ENCODE measurements around the gene FOXM1. TPM values are rescaled to one million over a fixed set of nuclear protein-coding genes. Genes with fewer than 3 reads are reported as not detected.

Gene FOXM1, protein sequence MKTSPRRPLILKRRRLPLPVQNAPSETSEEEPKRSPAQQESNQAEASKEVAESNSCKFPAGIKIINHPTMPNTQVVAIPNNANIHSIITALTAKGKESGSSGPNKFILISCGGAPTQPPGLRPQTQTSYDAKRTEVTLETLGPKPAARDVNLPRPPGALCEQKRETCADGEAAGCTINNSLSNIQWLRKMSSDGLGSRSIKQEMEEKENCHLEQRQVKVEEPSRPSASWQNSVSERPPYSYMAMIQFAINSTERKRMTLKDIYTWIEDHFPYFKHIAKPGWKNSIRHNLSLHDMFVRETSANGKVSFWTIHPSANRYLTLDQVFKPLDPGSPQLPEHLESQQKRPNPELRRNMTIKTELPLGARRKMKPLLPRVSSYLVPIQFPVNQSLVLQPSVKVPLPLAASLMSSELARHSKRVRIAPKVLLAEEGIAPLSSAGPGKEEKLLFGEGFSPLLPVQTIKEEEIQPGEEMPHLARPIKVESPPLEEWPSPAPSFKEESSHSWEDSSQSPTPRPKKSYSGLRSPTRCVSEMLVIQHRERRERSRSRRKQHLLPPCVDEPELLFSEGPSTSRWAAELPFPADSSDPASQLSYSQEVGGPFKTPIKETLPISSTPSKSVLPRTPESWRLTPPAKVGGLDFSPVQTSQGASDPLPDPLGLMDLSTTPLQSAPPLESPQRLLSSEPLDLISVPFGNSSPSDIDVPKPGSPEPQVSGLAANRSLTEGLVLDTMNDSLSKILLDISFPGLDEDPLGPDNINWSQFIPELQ
- 44.6 and 53.8 TPM in 2 replicates for total RNA-seq (2014; rRNA removed; shearing (Covaris generic))

DNA sequence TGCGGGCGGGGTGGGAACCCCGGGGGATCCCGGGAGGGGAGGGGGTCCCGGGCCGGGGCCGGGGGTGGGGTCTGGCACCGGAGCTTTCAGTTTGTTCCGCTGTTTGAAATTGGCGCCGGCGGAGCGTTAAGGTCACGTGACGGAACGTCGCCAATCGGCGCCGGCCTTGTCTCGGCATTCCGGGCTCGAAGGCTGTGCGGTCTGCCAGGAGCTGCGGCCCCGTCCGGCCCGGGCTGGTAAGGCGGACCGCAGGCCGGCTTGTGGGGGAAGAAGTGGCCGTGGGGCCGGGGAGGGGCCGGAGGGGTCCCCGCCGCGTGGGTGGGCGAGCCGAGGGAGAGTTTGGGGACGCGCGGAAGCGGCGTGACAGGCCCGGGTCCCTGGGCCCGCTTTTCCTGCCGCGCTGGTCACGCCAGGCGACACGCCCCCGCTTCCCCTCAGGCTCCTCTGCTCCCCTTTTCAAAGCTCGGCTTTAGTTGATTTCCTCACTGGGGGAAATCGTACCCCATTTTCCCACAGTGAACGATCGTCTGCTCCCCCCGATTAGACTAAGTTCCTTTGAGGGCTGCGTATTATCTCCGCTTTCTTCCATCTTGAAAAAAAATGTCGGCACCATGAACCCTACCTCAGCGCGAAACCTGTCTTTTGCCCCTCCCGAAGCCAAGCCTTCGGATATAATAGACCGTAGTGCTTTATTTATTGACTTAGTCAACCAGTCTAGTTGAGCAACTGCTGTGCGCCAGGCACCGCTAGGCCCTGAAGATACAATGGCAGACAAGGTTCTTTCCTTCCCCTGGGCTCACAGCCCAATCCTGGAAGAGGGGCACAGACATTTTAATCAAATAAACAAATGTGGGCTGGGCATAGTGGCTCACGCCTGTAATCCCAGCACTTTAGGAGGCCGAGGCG is at the start of gene FOXM1, which contains the start of gene RHNO1:
Gene FOXM1 (minus strand): TSS at position 128 of the 906 bp plus-strand sequence. CDS start 2,696 bp downstream, outside the sequence.
Gene RHNO1 (plus strand): TSS at position 177 of the 906 bp plus-strand sequence. CDS start 8,144 bp downstream, outside the sequence.

DNA sequence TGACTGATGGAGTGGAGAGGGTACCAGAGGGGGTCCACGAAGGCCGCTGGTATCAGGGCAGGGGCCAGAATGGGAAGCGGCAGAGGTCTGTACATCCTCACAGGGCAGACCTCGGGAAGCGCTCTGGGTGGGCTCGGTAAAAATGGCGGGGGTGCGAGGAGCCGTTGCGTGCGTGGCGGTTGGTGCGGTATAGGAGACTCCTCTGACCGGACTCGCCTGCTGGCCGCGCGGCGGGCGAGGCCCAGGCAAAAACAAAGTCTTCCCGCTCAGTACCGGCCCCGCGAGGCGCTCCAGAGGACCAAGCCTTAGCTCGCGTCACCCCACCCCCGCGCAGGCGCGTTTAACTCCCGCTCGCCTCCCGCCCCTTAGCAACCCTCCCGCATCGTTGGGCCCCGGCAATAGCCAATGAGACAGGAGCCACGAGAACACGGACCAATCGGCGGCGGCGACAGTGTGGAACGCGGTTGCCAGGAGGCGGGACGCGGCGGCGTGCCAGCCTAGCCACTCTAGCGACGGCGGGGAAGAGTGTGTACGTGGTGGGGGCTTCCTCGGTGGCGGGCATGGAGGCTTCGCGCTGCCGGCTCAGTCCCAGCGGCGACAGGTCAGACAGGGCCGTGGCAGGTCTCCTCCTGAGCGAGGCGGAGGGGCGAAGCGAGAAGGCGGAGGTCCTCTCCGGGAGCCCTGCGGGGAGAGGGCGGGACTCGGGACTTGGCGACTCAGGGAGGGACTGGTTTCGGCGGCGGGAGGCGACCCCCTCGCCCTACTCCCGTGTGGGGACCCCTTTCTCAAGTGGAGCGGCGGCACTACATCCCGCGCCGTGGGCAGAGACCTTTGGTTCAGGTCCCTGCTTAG is 13.6 kb upstream of the FOXM1 start, which contains the start of gene TULP3:
Gene TULP3 (plus strand): TSS at position 504 of the 852 bp plus-strand sequence. CDS start 57 bp downstream, at position 561.

DNA sequence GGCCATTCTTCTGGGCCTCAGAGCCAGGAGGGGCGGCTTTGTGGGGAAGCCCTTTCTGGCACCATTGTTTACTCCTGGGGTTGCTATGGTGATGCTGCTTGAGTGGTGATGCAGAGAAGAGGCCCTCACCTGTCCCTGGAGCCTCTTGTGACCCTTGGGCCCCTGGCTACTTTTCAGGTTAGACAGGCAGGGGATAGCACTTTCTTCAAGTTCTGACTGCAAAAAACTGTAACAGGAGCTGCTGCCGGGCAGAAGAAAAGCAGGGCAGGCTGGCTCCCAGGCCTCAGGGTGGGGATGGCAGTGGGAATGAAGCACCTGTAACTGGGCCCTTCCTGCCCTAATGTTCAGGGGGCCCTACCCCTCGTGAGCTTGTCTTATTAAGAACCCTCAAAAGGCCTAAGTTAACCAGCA is 19.9 kb downstream of the FOXM1 start, which contains the start of gene TEX52:
Gene TEX52 (minus strand): TSS at position 19 of the 411 bp plus-strand sequence. CDS start 13 bp downstream, at position 6.

DNA sequence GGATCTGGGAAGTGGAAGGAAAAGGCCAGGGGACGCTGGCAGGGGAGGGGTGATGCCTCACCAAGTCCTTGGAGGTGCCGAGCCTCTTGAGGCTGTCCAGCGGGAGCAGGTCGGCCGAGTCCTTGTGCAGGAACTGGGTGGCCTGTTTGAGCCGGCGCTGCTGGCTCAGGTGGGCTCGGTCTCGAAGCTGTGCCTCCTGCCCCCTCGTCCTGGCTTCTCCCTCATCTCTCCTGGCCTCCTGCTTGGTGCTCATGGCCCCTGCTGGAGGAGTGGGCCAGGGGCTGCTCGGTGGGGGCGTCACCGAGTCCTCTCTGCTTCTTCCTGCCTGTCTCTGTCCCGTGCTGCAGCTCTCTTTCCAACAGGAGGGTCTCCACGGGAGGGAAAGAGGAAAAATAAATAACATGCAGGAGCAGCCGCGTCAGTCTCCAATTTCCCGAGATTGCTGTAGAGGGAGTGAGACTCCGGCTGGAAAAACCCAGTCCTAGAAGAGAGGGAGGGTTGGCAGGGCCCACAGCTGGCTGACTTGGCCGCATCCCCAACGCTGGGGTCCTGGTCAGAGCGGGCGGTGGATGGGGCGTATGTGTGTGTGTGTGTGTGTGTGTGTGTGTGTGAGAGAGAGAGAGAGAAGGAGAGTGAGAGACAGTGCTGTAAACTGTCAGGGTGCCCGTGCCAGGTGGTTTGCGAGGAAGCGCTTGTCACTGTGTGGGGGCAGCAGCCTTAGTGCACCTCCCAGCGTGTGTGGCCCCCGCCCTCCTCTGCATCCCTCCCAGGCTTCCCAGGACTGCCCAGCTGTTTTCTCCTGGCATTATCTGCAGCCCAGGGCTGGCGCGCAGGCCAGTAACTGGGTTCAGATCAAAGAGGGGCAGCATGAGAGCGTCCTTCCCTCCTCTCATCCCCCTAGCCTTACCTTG is 42.1 kb downstream of the FOXM1 start, which contains the start of gene NRIP2:
Gene NRIP2 (minus strand): TSS at position 455 of the 911 bp plus-strand sequence. CDS start 52 bp downstream, at position 403.

DNA sequence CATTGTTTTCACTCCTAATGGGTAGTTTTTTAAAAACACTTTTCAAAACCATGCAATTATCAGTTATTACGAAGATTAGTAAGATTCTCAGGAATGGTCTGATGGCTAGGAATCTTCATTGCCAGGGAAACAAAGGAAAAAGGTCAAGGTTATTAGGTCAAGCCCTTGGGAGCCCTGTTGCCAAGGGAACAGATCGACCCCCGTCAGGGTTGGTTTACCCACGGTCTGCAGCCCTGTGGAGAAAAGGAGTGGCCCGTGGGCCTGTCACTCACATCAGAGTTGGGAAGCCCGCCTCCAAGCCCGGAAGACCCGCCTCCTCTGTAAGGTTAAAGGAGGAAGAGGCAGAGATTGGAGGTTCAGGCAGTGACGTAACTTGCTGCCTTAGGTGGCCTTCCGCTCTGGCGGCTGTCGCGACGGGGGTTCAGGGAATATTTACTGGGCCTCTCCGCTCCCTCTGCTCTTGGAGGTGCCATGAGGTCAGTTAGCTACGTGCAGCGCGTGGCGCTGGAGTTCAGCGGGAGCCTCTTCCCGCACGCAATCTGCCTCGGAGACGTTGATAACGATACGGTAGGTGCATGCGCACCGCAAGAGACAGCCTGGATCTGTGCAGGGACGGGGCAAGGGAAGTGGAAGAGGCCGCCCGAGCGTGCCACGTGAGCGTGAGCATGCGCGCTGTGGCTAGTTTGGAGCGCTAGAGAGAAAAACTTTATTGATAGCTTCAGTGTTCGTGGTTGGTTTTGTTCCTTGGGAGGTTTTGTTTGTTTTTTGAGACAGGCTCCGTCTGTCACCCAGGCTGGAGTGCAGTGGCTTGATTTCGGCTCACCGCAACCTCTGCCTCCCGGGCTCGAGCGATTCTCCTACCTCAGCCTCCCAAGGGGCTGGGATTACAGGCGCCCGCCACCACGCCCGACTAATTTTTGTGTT is 64.4 kb downstream of the FOXM1 start, which contains the start of gene ITFG2:
Gene ITFG2 (plus strand): TSS at position 379 of the 924 bp plus-strand sequence. CDS start 93 bp downstream, at position 472.

Other genes with a start within 250 kb of the FOXM1 start
- gene FKBP4, start 82.2 kb downstream of the FOXM1 start, total RNA-seq (2014; rRNA removed; shearing (Covaris generic)), result 89.3 and 91.5 TPM in 2 replicates
- 30.6 and 40.3 TPM in 2 replicates for gene ITFG2, start 64.5 kb downstream of the FOXM1 start, total RNA-seq (2014; rRNA removed; shearing (Covaris generic))
- gene NRIP2, start 42.1 kb downstream of the FOXM1 start, total RNA-seq (2014; rRNA removed; shearing (Covaris generic)), result not detected in 2 replicates
- not detected in 2 replicates for gene TEX52, start 20.1 kb downstream of the FOXM1 start, total RNA-seq (2014; rRNA removed; shearing (Covaris generic))
- gene RHNO1, start within 50 bp of the FOXM1 start, total RNA-seq (2014; rRNA removed; shearing (Covaris generic)), result 34.0 and 37.0 TPM in 2 replicates
- 28.2 and 28.6 TPM in 2 replicates for gene TULP3, start 13.7 kb upstream of the FOXM1 start, total RNA-seq (2014; rRNA removed; shearing (Covaris generic))
- 38.1 and 47.5 TPM in 2 replicates for gene TEAD4, start 82.2 kb upstream of the FOXM1 start, total RNA-seq (2014; rRNA removed; shearing (Covaris generic))
- 6.1 and 8.1 TPM in 2 replicates for gene TSPAN9, start 200.2 kb upstream of the FOXM1 start, total RNA-seq (2014; rRNA removed; shearing (Covaris generic))

Measured in A375 (cell line).